Subcutaneous adipose tissue (tissue), 4 donors: ENCODE data around the gene TMEM170B. TPM values are rescaled to one million over a fixed set of nuclear protein-coding genes. Genes with fewer than 3 reads are reported as not detected.

Experiments
- total RNA-seq, 4 donors: library from RNA; depleted of rRNA; stranded (reverse); fragments of >200 nt; gene quantifications; one replicate each; pipeline ENCODE4 v1.1.0, GENCODE V29; 2016
- TF ChIP-seq, protein P1 (sequence below): fragments of 450-650 bp; IDR thresholded peaks from one replicate; pipeline ENCODE4 v1.5.1; 2016; ENCODE audit warnings: low read depth, mild to moderate bottlenecking, control low read depth, antibody characterized with exemption, moderate library complexity

Gene TMEM170B
- total RNA-seq, 4 donors from 2014 or later: 19.2 to 24.0 (median 23.1) TPM

GRCh38 chr6:11604215-11604614 lies 66.7 kb downstream of the TMEM170B start:
- TF ChIP-seq, protein P1, sequence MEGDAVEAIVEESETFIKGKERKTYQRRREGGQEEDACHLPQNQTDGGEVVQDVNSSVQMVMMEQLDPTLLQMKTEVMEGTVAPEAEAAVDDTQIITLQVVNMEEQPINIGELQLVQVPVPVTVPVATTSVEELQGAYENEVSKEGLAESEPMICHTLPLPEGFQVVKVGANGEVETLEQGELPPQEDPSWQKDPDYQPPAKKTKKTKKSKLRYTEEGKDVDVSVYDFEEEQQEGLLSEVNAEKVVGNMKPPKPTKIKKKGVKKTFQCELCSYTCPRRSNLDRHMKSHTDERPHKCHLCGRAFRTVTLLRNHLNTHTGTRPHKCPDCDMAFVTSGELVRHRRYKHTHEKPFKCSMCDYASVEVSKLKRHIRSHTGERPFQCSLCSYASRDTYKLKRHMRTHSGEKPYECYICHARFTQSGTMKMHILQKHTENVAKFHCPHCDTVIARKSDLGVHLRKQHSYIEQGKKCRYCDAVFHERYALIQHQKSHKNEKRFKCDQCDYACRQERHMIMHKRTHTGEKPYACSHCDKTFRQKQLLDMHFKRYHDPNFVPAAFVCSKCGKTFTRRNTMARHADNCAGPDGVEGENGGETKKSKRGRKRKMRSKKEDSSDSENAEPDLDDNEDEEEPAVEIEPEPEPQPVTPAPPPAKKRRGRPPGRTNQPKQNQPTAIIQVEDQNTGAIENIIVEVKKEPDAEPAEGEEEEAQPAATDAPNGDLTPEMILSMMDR: no peak

GRCh38 chr6:11604836-11605506 lies 67.4 kb downstream of the TMEM170B start:
- TF ChIP-seq, protein P1: no peak

DNA sequence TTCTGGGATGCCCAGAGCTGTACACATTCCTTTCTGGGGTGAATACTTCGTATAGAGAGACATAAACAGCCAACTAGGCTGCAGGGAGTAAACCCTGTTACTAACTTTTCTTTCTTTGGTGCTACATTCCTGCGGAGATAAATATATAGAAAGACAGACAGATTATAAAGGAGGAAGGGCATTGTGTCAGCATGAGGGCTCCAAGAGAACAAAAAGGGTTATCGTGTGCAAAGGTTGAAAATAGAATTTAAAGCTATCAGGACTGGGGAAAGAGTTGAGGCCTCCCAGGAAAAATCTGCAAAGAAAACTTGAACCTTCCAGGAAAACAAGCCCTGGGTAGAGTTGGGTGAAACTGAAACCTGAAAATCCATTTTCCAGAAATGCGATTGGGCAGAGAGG lies 68.0 kb downstream of the TMEM170B start:
- TF ChIP-seq, protein P1: no peak

DNA sequence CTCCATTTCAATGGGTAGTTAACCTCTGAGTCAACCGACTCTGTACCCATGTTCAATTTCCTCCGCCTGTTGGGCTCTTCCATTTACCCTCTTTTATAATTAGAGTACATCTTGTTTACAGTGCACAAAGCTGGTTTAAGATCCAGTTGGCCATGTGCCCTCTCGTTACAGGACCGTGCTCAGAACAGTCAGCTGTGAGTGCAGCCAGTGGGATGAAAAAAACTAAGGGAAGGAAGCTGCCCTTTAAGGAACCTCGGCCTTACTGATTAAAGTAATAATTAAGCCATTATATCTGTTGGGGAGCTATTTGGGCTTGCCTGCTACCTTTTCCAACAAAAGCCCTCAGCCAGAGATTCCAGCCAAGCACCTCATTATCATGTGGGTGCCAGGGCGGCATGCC lies 68.8 kb downstream of the TMEM170B start:
- TF ChIP-seq, protein P1: no peak

DNA sequence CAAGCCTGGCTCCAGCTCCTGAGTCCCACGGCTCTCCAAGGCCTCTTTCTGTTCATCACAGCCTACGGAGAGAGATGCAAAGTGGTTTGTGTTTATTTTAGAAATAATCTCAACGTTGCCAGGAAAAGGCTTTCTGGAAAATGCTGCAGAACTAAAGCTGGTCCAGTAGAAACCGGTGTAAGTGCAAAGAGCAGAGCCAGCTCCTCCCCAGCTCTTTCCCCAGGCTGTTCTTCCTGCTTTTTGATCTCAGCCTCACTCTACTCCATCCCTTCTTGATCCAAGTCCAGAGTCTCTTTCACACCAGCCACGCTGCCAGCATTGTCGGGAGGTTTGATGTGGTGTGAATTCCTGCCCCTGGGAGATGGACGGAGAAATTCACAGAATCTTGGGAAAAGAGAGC lies 69.8 kb downstream of the TMEM170B start:
- TF ChIP-seq, protein P1: no peak

DNA sequence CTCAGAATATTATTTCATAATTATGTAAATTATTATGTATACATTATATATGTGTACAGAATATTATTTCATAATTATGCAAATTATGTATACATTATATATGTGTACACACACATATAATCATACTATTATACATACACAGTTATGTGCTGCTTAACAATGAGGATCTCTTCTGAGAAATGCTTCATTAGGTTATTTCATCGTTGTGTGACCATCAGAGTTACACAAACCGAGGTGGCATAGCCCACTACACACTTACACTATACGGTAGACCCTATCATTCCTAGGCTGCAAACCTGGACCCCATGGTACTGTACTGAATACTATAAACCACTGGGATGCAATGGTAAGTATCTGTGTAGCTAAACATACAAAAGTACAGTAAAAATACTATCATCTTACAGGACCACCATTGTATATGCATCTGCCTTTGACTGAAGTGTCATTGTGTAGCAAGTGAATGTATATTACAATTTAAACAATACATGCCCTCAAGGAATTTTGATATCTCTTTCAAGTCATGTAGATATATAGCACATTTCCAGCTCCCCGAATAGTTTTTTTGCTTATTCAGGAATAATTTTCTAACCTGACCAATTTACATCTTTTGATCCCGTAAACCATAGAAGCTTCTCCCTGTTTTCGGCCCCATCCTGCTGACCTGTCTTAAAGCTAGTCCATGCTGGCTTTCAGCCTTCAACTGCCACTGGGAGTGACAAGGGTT lies 71.2 kb downstream of the TMEM170B start:
- TF ChIP-seq, protein P1: no peak

DNA sequence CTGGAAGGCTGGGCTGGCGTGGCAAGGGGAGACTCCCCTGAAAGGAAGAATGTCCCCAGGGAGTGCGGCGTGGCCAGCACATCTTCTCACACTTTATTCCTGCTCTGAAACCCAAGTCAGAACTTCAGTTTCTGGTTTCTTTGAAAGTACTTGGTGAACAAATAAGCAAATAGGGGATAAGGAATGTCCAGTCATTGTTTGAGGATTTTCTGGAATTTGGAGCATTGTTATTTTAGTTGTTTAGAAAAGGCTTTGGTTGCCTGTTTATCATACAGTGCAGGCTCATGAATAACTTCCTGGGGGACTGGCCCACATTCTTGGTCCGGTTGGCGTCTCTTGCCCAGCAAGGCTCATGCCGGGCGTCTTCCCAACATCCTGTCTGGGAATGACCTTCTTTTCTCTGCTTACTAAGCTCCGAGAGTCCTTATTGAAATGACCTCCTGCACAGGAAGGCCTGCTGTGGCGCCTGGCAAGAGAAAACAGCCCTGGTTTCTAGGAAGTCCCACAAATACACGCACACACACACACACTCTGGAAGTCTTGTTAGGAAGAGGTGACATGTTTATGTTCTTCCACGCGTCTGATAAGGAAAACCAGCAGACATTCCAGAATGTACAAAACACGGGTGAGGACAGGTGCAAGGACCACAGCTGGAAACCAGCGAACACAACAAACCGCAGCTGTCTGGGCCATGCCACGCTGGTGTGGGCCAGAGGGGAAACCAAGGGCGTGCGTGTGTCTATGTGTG lies 71.9 kb downstream of the TMEM170B start:
- TF ChIP-seq, protein P1: no peak
